ENCODE results near the gene PAXX.

Gene PAXX

GRCh38 chr9:137006116-137007003, 14.1 kb downstream of the PAXX start:
- DNase-seq, result no peak

- DNase-seq, result no peak
Measured at GRCh38 chr9:137007108-137007815, 15.0 kb downstream of the PAXX start.

GRCh38 chr9:137007816-137008270, 15.6 kb downstream of the PAXX start:
- DNase-seq, result no peak

- no peak for DNase-seq
Measured at GRCh38 chr9:137008312-137008711, 16.1 kb downstream of the PAXX start.

- DNase-seq, result no peak
Measured at GRCh38 chr9:137009217-137009616, 17.0 kb downstream of the PAXX start.

- no peak for DNase-seq
Measured at GRCh38 chr9:137009938-137010732, 17.9 kb downstream of the PAXX start.

- DNase-seq, result no peak
Measured at GRCh38 chr9:137011156-137011555, 18.9 kb downstream of the PAXX start.

GRCh38 chr9:137011907-137012675, 19.9 kb downstream of the PAXX start:
- no peak for DNase-seq

GRCh38 chr9:137012694-137013570, 20.7 kb downstream of the PAXX start:
- no peak for DNase-seq

- DNase-seq, result no peak
Measured at GRCh38 chr9:137013571-137013940, 21.3 kb downstream of the PAXX start.

GRCh38 chr9:137014166-137014565, 21.9 kb downstream of the PAXX start:
- no peak for DNase-seq

- DNase-seq, result no peak
Measured at GRCh38 chr9:137014776-137015539, 22.7 kb downstream of the PAXX start.

- no peak for DNase-seq
Measured at GRCh38 chr9:137015540-137015930, 23.3 kb downstream of the PAXX start.

- DNase-seq, result no peak
Measured at GRCh38 chr9:137015976-137016375, 23.8 kb downstream of the PAXX start.

- DNase-seq, result no peak
Measured at GRCh38 chr9:137016436-137016835, 24.2 kb downstream of the PAXX start.

- DNase-seq, result no peak
Measured at GRCh38 chr9:137017071-137017470, 24.8 kb downstream of the PAXX start.

GRCh38 chr9:137017791-137018497, 25.7 kb downstream of the PAXX start:
- no peak for DNase-seq

- DNase-seq, result no peak
Measured at GRCh38 chr9:137018761-137019559, 26.7 kb downstream of the PAXX start.

Measured in stimulated activated CD4-positive, alpha-beta T cell treated with anti-CD3 and anti-CD28 coated beads, Interleukin-4, amount 100 ng/mL, for 1 hour (primary cell).